ENCODE results near the gene NPY1R. TPM values are rescaled to one million over a fixed set of nuclear protein-coding genes. Genes with fewer than 3 reads are reported as not detected.

The NPY1R gene
- total and polyA plus RNA-seq, 10 of the 15 experiments (the other 5 are each of a cell fraction or from before 2014, with no cell fraction given), result not detected

DNA sequence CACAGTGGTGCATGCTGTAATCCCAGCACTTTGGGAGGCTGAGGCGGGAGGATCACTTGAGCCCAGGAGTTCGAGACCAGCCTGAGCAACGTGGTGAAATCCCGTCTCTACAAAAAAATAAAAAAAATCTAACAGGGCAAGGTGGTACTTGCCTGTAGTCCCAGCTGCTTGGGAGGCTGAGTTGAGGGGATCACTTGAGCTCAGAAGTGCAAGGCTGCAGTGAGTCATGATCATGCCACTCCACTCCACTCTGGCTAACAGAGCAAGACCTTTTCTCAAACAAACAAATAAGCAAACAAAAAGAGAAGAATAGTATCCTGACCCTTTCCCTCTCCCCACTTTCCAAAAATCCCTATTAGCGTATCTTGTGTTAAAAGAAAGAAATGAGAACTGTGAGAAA is 52.7 kb downstream of the NPY1R start (continued):
- TF ChIP-seq, protein P1, sequence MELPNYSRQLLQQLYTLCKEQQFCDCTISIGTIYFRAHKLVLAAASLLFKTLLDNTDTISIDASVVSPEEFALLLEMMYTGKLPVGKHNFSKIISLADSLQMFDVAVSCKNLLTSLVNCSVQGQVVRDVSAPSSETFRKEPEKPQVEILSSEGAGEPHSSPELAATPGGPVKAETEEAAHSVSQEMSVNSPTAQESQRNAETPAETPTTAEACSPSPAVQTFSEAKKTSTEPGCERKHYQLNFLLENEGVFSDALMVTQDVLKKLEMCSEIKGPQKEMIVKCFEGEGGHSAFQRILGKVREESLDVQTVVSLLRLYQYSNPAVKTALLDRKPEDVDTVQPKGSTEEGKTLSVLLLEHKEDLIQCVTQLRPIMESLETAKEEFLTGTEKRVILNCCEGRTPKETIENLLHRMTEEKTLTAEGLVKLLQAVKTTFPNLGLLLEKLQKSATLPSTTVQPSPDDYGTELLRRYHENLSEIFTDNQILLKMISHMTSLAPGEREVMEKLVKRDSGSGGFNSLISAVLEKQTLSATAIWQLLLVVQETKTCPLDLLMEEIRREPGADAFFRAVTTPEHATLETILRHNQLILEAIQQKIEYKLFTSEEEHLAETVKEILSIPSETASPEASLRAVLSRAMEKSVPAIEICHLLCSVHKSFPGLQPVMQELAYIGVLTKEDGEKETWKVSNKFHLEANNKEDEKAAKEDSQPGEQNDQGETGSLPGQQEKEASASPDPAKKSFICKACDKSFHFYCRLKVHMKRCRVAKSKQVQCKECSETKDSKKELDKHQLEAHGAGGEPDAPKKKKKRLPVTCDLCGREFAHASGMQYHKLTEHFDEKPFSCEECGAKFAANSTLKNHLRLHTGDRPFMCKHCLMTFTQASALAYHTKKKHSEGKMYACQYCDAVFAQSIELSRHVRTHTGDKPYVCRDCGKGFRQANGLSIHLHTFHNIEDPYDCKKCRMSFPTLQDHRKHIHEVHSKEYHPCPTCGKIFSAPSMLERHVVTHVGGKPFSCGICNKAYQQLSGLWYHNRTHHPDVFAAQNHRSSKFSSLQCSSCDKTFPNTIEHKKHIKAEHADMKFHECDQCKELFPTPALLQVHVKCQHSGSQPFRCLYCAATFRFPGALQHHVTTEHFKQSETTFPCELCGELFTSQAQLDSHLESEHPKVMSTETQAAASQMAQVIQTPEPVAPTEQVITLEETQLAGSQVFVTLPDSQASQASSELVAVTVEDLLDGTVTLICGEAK (IDR thresholded peaks at IDR 0.05; ENCODE audit: borderline replicate concordance), result no peak
- no peak for TF ChIP-seq TBL1XR1 (IDR thresholded peaks at IDR 0.05; ENCODE audit: low read depth, low read length)
- TF ChIP-seq, protein P2, sequence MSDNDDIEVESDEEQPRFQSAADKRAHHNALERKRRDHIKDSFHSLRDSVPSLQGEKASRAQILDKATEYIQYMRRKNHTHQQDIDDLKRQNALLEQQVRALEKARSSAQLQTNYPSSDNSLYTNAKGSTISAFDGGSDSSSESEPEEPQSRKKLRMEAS (IDR thresholded peaks at IDR 0.05; ENCODE audit: low read depth, low read length), result no peak
- no peak for TF ChIP-seq NR2F1 (conservative IDR thresholded peaks at IDR 0.05)

DNA sequence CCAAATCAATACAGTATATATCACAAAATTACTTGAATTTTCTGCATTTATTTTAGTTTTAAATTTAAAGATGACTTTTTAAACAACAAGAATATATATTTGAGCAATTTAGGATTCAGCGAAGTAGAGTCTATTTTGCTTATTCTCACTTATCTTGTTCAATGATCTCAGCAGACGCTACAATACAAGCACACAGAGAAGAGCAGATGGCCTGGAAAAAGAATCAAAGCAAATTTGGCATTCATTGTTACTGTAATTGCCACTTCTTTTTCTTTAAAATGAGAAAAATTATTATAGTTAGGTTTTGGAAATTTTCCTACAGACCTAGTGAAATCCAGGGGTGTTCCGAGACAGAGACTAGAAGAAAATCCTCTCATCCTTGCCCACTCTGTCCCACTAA is 57.5 kb downstream of the NPY1R start:
- 25% methylated on average over 3 of the region's 3 CpGs for WGBS (ENCODE audit: insufficient coverage, insufficient replicate concordance, low lambda C conversion rate, missing lambda C conversion rate)
- TF ChIP-seq, protein P2 (IDR thresholded peaks at IDR 0.05; ENCODE audit: low read depth, low read length), result no peak
- TF ChIP-seq CHD2 (IDR thresholded peaks at IDR 0.05; ENCODE audit: borderline replicate concordance, low read depth, low read length), result no peak
- TF ChIP-seq, protein P3, sequence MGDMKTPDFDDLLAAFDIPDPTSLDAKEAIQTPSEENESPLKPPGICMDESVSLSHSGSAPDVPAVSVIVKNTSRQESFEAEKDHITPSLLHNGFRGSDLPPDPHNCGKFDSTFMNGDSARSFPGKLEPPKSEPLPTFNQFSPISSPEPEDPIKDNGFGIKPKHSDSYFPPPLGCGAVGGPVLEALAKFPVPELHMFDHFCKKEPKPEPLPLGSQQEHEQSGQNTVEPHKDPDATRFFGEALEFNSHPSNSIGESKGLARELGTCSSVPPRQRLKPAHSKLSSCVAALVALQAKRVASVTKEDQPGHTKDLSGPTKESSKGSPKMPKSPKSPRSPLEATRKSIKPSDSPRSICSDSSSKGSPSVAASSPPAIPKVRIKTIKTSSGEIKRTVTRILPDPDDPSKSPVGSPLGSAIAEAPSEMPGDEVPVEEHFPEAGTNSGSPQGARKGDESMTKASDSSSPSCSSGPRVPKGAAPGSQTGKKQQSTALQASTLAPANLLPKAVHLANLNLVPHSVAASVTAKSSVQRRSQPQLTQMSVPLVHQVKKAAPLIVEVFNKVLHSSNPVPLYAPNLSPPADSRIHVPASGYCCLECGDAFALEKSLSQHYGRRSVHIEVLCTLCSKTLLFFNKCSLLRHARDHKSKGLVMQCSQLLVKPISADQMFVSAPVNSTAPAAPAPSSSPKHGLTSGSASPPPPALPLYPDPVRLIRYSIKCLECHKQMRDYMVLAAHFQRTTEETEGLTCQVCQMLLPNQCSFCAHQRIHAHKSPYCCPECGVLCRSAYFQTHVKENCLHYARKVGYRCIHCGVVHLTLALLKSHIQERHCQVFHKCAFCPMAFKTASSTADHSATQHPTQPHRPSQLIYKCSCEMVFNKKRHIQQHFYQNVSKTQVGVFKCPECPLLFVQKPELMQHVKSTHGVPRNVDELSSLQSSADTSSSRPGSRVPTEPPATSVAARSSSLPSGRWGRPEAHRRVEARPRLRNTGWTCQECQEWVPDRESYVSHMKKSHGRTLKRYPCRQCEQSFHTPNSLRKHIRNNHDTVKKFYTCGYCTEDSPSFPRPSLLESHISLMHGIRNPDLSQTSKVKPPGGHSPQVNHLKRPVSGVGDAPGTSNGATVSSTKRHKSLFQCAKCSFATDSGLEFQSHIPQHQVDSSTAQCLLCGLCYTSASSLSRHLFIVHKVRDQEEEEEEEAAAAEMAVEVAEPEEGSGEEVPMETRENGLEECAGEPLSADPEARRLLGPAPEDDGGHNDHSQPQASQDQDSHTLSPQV (IDR thresholded peaks at IDR 0.05), result no peak
- TF ChIP-seq ASH2L (IDR thresholded peaks at IDR 0.05; ENCODE audit: borderline replicate concordance, low read depth), result no peak
- TF ChIP-seq, protein P4, sequence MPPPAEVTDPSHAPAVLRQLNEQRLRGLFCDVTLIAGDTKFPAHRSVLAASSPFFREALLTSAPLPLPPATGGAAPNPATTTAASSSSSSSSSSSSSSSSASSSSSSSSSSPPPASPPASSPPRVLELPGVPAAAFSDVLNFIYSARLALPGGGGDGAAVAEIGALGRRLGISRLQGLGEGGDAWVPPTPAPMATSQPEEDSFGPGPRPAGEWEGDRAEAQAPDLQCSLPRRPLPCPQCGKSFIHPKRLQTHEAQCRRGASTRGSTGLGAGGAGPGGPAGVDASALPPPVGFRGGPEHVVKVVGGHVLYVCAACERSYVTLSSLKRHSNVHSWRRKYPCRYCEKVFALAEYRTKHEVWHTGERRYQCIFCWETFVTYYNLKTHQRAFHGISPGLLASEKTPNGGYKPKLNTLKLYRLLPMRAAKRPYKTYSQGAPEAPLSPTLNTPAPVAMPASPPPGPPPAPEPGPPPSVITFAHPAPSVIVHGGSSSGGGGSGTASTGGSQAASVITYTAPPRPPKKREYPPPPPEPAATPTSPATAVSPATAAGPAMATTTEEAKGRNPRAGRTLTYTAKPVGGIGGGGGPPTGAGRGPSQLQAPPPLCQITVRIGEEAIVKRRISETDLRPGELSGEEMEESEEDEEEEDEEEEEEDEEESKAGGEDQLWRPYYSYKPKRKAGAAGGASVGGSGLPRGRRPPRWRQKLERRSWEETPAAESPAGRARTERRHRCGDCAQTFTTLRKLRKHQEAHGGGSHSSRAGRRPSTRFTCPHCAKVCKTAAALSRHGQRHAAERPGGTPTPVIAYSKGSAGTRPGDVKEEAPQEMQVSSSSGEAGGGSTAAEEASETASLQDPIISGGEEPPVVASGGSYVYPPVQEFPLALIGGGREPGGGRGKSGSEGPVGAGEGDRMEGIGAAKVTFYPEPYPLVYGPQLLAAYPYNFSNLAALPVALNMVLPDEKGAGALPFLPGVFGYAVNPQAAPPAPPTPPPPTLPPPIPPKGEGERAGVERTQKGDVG (CRISPR knock-in tag; IDR thresholded peaks at IDR 0.05), result no peak
- TF ChIP-seq, protein P5, sequence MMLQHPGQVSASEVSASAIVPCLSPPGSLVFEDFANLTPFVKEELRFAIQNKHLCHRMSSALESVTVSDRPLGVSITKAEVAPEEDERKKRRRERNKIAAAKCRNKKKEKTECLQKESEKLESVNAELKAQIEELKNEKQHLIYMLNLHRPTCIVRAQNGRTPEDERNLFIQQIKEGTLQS (IDR thresholded peaks at IDR 0.05; ENCODE audit: borderline replicate concordance, extremely low read depth, low read depth, low read length), result no peak

More for the DNA sequence above, 57.5 kb downstream of the NPY1R start:
- DNase-seq (ENCODE audit: low read depth, low spot score) (no peak), ATAC-seq (no peak), FAIRE-seq (no peak)
- H3K27me3 ChIP-seq (replicated peaks in 1 of 2; ENCODE audit: control insufficient read depth in 2 of 2, insufficient read depth in 2 of 2, low read length in 1 of 2), result no peaks in the 10 kb centered on the region; a peak in 1 of 4 replicates
- SMC1A ChIA-PET (ENCODE audit: uncharacterized antibody, unreplicated experiment), result no interaction called here
- H3K9ac ChIP-seq (ENCODE audit: control insufficient read depth, insufficient read depth, low read length), result no peak overlapping the region
- BruUV-seq (replicated peaks), result no TSS peak
- RAD21 ChIA-PET (ENCODE audit: unreplicated experiment), result no interaction called here
- H3K27ac ChIP-seq (ENCODE audit: control insufficient read depth, insufficient read depth), result no peak overlapping the region
- no peaks in the 10 kb centered on the region for H3K4me1 ChIP-seq (ENCODE audit: control insufficient read depth, insufficient read depth, low read length)
- H2AFZ ChIP-seq (ENCODE audit: control insufficient read depth, low read depth, low read length), result no peak overlapping the region
- no peak overlapping the region for H3K4me3 ChIP-seq
- in situ Hi-C loops (cut with MboI), result no loop called here
- POLR2A ChIA-PET, result no interaction called here
- CTCF ChIA-PET, result no interaction called here
- no peaks in the 10 kb centered on the region for H3K36me3 ChIP-seq (ENCODE audit: control insufficient read depth in 2 of 2, insufficient read depth in 2 of 2, low read length in 1 of 2)
- no peaks in the 10 kb centered on the region for H4K20me1 ChIP-seq (ENCODE audit: control insufficient read depth, insufficient read depth)
- H3K79me2 ChIP-seq (ENCODE audit: control insufficient read depth, insufficient read depth, low read length), result no peaks in the 10 kb centered on the region
- H3K9me3 ChIP-seq (replicated peaks; ENCODE audit: control insufficient read depth, insufficient read depth, low read length), result no peaks in the 10 kb centered on the region
- intact Hi-C loops (cut with micrococcal nuclease; ENCODE audit: unreplicated experiment), result no loop called here
- H3K4me2 ChIP-seq (ENCODE audit: control insufficient read depth, insufficient read depth), result no peak overlapping the region
